ENCODE results near the gene SYNGR3.

GRCh38 chr16:1940273-1941161, 49.3 kb upstream of the SYNGR3 start:
- TF ChIP-seq, protein P1, sequence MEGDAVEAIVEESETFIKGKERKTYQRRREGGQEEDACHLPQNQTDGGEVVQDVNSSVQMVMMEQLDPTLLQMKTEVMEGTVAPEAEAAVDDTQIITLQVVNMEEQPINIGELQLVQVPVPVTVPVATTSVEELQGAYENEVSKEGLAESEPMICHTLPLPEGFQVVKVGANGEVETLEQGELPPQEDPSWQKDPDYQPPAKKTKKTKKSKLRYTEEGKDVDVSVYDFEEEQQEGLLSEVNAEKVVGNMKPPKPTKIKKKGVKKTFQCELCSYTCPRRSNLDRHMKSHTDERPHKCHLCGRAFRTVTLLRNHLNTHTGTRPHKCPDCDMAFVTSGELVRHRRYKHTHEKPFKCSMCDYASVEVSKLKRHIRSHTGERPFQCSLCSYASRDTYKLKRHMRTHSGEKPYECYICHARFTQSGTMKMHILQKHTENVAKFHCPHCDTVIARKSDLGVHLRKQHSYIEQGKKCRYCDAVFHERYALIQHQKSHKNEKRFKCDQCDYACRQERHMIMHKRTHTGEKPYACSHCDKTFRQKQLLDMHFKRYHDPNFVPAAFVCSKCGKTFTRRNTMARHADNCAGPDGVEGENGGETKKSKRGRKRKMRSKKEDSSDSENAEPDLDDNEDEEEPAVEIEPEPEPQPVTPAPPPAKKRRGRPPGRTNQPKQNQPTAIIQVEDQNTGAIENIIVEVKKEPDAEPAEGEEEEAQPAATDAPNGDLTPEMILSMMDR (IDR thresholded peaks at IDR 0.05; ENCODE audit: low read depth, low read length, poor library complexity, severe bottlenecking) = no peak
- no peak for TF ChIP-seq EZH2phosphoT487 (IDR thresholded peaks at IDR 0.05; ENCODE audit: borderline replicate concordance, low read length)
